ENCODE data around the gene MACROD2.

MACROD2 gene

GRCh38 chr20:14450256-14450655 is 454.9 kb downstream of the MACROD2 start:
- in situ Hi-C loops (cut with MboI; ENCODE audit: low sequenced_read_pairs), result no loop called here

DNA sequence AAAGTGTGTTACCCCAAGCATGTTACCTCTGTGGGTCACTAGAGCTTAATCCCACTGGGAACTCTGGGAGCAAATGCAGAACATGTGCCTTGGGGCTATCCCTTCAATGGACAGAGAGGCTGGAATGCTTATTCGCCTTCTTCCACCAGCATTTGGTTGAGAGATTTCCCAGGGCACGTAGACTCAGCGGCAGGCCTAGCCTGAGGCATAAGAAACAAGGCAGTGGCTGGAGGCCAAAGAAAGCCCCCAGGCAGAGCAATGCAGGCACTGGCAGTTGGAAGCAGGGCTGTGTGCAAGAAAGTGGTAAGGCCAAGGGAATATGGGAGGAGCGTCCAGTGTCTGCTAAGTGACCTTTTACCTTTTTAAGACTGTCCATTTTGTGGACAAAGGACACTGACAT is 456.1 kb downstream of the MACROD2 start:
- in situ Hi-C loops (cut with MboI; ENCODE audit: low sequenced_read_pairs), result no loop called here

DNA sequence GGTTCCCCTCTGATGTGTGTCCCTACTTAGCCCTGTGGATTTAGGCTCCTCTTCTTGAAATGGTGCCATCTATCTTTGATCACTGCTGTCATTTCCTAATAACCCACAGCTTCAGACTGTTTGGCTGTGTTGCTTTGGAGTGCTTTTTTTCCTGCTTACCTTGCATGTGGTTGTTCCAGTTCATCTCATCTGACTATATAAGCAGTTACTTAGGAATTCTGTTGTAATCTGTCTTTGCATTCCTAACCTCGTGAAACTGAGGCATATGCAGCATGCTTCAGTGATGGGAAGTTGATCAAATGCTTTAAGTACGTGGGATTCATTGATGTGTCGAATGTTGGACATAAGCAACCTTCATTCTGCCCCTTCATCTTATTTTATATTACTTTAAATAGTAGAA is 457.9 kb downstream of the MACROD2 start:
- in situ Hi-C loops (cut with MboI; ENCODE audit: low sequenced_read_pairs), result no loop called here

- in situ Hi-C loops (cut with MboI; ENCODE audit: low sequenced_read_pairs), result no loop called here
Observed at GRCh38 chr20:14454296-14454695, 459.0 kb downstream of the MACROD2 start.

DNA sequence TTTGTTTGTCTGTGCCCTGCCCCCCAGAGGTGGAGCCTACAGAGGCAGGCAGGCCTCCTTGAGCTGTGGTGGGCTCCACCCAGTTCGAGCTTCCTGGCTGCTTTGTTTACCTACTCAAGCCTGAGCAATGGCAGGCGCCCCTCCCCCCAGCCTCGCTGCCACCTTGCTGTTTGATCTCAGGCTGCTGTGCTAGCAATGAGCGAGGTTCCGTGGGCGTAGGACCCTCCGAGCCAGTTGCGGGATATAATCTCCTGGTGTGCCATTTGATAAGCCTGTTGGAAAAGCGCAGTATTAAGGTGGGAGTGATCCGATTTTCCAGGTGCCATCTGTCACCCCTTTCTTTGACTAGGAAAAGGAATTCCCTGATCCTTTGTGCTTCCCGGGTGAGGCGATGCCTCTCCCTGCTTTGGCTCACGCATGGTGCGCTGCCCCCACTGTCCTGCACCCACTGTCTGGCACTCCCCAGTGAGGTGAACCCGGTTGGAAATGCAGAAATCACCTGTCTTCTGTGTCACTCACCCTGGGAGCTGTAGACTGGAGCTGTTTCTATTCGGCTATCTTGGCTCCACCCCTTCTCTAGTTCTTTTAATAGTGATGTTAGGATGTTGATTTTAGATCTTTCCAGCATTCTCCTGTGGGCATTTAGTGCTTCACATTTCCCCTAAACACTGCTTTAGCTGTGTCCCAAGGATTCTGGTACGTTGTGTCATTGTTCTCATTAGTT is 471.9 kb downstream of the MACROD2 start:
- in situ Hi-C loops (cut with MboI; ENCODE audit: low sequenced_read_pairs), result loop anchor here (10.0 kb wide), 1 partner anchor 678 kb away; no protein-coding TSS in a partner anchor

DNA sequence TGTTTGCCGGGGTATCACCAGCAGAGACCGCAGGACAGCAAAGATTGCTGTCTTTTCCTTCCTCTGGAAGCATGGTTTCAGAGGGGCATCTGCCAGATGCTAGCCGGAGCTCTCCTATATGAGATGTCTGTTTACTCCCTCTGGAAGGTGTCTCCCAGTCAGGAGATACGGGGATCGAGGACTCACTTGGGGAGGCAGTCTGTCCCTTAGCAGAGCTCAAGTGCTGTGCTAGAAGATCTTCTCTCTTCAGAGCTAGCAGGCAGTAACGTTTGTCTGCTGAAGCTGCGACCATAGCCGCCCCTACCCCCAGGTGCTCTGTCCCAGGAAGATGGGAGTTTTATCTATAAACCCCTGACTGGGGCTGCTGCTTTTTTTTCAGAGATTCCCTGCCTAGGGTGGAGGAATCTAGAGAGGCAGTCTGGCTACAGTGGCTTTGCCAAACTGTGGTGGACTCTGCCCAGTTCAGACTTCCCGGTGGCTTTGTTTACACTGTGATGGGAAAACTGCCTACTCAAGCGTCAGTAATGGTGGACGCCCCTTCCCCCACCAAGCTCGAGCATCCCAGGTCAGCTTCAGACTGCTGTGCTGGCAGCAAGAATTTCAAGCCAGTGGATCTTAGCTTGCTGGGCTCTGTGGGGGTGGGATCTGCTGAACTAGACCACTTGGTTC is 475.0 kb downstream of the MACROD2 start:
- in situ Hi-C loops (cut with MboI; ENCODE audit: low sequenced_read_pairs), result no loop called here

GRCh38 chr20:14470977-14471661 is 475.8 kb downstream of the MACROD2 start:
- in situ Hi-C loops (cut with MboI; ENCODE audit: low sequenced_read_pairs), result no loop called here

DNA sequence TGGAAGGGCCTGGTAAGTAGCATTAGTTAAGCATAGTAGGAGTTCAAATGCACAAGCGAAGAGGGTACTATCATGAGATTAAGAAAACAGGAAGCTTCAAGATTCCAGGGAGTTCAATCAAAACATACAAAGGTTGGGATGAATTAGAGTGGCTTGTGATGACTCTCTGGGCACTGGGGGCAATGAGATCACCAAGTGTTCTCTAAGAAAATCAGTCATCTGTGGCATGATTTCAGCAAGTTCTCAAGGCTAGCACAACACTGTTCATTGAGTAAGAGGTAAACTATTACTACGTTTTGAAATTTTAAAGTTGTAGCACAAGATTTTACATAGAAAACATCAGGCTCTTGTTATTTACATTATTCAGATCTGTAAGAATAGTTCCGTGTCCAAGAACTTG is 481.8 kb downstream of the MACROD2 start:
- in situ Hi-C loops (cut with MboI; ENCODE audit: low sequenced_read_pairs), result no loop called here

GRCh38 chr20:14478126-14478525 is 482.8 kb downstream of the MACROD2 start:
- in situ Hi-C loops (cut with MboI; ENCODE audit: low sequenced_read_pairs), result no loop called here

DNA sequence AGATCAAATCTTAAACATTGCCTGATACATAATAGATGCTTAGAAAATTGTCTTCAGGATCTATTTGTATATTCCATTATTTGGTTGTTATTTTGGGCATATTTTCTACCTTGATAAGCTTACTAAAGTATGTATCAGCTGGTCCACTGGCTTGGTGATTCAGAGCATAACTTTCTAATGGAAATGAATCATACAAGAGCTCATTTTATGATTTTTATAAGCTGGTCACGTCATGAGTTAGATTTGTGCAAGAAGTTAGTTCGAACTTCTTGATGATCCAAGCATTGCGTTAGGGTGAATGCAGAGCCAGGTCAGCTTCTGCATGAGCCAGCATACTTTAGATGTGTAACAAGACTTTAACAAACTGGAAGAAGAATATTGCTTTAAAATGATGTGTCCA is 486.5 kb downstream of the MACROD2 start:
- in situ Hi-C loops (cut with MboI; ENCODE audit: low sequenced_read_pairs), result no loop called here

- in situ Hi-C loops (cut with MboI; ENCODE audit: low sequenced_read_pairs), result no loop called here
Observed at GRCh38 chr20:14488212-14488611, 492.9 kb downstream of the MACROD2 start.

DNA sequence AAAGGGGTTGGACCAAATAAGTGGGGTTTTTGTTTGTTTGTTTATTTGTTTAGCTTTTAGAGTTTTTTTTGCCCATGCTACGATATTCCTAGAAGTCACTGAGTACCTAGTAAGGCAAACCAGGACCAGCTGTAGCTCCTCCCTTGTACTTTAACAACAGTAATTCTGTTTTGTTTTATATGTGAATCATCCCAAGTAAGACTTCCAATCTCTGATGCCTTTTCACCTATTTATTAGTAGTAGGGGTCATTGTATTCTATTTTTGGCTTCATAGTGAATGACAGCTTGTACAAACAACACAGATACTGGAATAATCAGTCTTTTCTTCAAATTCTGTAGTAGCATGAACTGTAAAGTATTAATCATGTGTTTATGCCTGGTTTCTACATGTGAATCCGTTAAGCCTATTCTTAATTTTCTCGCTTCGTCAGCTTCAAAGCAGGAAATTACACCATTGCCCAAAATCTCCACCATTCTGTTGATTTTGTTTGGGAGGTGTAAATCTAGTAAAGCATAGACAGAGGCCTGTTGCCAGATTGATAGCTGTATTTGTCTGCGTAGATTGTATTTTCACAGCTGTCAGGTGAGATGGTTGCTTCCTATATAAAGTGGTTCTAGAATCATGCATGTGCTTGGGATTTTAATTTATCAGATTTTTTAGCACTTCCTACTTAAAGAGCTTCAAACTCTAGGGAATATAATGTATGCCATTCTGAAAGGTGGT is 493.6 kb downstream of the MACROD2 start:
- in situ Hi-C loops (cut with MboI; ENCODE audit: low sequenced_read_pairs), result no loop called here

- in situ Hi-C loops (cut with MboI; ENCODE audit: low sequenced_read_pairs), result no loop called here
Observed at GRCh38 chr20:14489544-14489943, 494.2 kb downstream of the MACROD2 start.

DNA sequence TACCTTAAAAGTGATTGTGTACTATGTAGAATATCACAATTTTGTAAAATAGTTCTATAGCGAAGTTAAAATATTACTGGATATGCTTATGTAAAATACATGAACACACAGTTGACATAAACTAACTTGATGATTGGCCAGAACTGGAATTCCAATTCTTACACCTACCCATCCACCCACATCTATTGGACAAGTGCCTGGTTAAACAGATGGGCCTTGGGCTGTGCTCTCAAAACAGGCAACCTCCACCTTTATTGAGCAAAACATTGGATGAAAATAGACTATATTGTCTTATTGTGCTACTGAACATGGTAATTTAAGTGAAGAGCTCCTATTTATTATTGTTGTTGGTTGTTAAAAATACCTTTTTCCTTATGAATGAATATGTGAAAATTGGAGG is 496.1 kb downstream of the MACROD2 start:
- in situ Hi-C loops (cut with MboI; ENCODE audit: low sequenced_read_pairs), result no loop called here

DNA sequence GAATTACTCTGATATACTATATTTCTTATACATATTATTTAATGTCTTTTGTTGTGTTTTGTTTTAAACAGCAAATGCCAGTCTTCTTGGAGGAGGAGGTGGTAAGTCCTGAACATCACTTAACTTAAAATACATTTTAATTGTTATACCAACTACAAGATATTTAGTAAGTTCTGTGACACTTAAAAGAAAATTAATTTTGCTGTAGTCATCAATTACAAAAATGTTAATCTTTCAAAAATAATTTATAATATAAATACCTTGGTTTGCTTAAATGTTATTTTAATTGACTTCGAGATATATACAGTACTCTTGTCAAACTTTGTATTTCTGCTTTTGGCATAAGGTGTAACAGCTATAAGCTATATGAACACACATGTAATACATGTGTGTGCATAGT is 498.1 kb downstream of the MACROD2 start:
- in situ Hi-C loops (cut with MboI; ENCODE audit: low sequenced_read_pairs), result no loop called here

- in situ Hi-C loops (cut with MboI; ENCODE audit: low sequenced_read_pairs), result no loop called here
Observed at GRCh38 chr20:14494355-14494754, 499.0 kb downstream of the MACROD2 start.

GRCh38 chr20:14495066-14495465 is 499.8 kb downstream of the MACROD2 start:
- in situ Hi-C loops (cut with MboI; ENCODE audit: low sequenced_read_pairs), result no loop called here

DNA sequence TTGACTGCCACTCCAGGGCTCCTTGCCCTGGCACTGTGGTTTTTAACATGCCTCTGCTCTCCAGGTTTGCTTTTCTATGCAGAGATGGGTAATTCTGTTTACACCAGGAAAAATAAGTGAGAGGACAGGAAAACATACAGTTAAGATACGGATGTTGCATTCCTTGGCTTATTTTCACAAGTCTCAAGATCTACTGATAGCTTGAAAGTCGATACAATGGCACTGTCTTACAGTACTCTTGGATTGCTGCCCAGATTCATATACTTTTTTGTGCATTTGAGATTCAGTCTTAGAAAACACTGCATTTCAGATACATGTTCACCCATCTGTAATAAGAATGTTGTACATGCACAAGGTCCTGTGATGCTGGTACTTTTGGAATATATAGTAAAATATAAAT is 501.7 kb downstream of the MACROD2 start:
- in situ Hi-C loops (cut with MboI; ENCODE audit: low sequenced_read_pairs), result no loop called here

DNA sequence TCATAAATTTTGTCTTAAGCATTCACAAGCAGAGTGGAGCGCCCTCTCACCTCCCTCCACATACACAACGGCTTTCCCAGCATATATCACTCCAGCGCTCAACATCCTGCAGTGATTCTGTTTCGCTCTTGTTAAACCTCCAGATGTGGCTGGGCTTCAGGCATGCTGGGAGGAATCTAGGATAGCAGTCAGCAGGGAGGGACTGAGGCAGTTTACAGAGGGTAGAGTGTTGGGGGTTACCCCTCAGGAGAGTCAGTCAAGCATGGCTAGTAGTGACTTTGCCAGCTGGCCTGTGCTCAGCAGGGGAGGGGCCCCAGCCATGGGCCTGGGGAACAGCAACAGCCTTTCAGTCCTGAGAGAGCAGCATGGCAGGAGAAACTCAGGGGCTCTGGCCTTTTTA is 503.5 kb downstream of the MACROD2 start:
- in situ Hi-C loops (cut with MboI; ENCODE audit: low sequenced_read_pairs), result no loop called here

- in situ Hi-C loops (cut with MboI; ENCODE audit: low sequenced_read_pairs), result no loop called here
Observed at GRCh38 chr20:14505476-14505875, 510.2 kb downstream of the MACROD2 start.

- in situ Hi-C loops (cut with MboI; ENCODE audit: low sequenced_read_pairs), result no loop called here
Observed at GRCh38 chr20:14507711-14508110, 512.4 kb downstream of the MACROD2 start.
